HCT116 (cell line): Measurements from ENCODE around the gene PRKAG2. TPM values are rescaled to one million over a fixed set of nuclear protein-coding genes. Genes with fewer than 3 reads are reported as not detected.

ENCODE experiments used
- ATAC-seq: fragments of 200-7000 bp; cut with Tn5 transposase; 2 replicates; pipeline ENCODE4 v1.9.1; 2020; ENCODE audit warnings: mild to moderate bottlenecking, moderate library complexity
- BruUV-seq: library from RNA; stranded (reverse); fragments of 400-500 nt; replicated peaks from 2 replicates; lab custom pipeline; 2021; lab: Mats Ljungman, UMichigan
- CTCF ChIA-PET: fragments of 300-600 bp; sonication (Branson Sonifier 250); formaldehyde crosslinking; loops from one replicate; lab custom pipeline; 2021; ENCODE audit warnings: antibody characterized with exemption; lab: Charles Lee
- POLR2A ChIA-PET: fragments of 300-600, 350-600 bp; sonication (Branson Sonifier 250); formaldehyde crosslinking; loops from one replicate; lab custom pipeline; 2021; ENCODE audit warnings: antibody characterized with exemption; lab: Charles Lee
- RAD21 ChIA-PET, 2 experiments: fragments of 300-600 bp; sonication (Branson Sonifier 250); formaldehyde crosslinking; loops; one replicate each; lab custom pipeline; 2023; ENCODE audit warnings: low total read pairs in 2 of 2; ENCODE audit not compliant: uncharacterized antibody in 2 of 2, unreplicated experiment in 2 of 2, low non-redundant PET in 1 of 2; lab: Charles Lee
- DNase-seq: peaks from one replicate; pipeline ENCODE4 v3.0.0-alpha.2; 2010; ENCODE audit warnings: low read depth, low spot score
- H2AFZ ChIP-seq: fragments of 200-600 bp; shearing (Covaris generic), sonication (generic); 2 replicates; pipeline ENCODE4 v1.6.1; 2017; ENCODE audit warnings: low read depth, mixed run types, mixed read lengths, antibody characterized with exemption, low read length; ENCODE audit not compliant: poor library complexity, severe bottlenecking
- H3K27ac ChIP-seq: 2 replicates; pipeline ENCODE4 v1.5.1; 2012; ENCODE audit warnings: low read depth, low read length
- H3K27me3 ChIP-seq: fragments of 200-600 bp; sonication (generic); 2 replicates; pipeline ENCODE4 v1.6.1; 2016; ENCODE audit warnings: mixed run types, low read length, mixed read lengths; ENCODE audit not compliant: insufficient read depth
- H3K36me3 ChIP-seq, 2 experiments: fragments of 200-500 bp in 1 of 2; fragments of 200-600 bp in 1 of 2; sonication (Bioruptor generic) in 1 of 2; sonication (generic) in 1 of 2; 2 replicates each; pipeline versions ENCODE4 v1.5.1 to v1.6.1; 2014 to 2016; ENCODE audit warnings: low read length in 2 of 2, inconsistent platforms in 1 of 2, mixed read lengths in 1 of 2, mixed run types in 1 of 2; ENCODE audit not compliant: insufficient read depth in 2 of 2, control insufficient read depth in 1 of 2
- H3K4me1 ChIP-seq, 2 experiments: fragments of 200-600 bp in 1 of 2; sonication (generic) in 1 of 2; 2 replicates each; pipeline versions ENCODE4 v1.5.1 to v1.6.1; 2012 to 2017; ENCODE audit warnings: low read length in 2 of 2, inconsistent platforms in 1 of 2, mild to moderate bottlenecking in 1 of 2, mixed read lengths in 1 of 2, mixed run types in 1 of 2, moderate library complexity in 1 of 2; ENCODE audit not compliant: insufficient read depth in 2 of 2, control insufficient read depth in 1 of 2
- H3K4me2 ChIP-seq: fragments of 200-600 bp; sonication (generic); 2 replicates; pipeline ENCODE4 v1.6.1; 2017; ENCODE audit warnings: mixed run types, low read length, mixed read lengths
- H3K4me3 ChIP-seq, 2 experiments: fragments of 200-600 bp in 1 of 2; sonication (generic) in 1 of 2; replicated peaks in 1 of 2; 2 replicates each; pipeline ENCODE4 v1.5.1; 2011 to 2016; ENCODE audit warnings: low read length in 2 of 2, control low read depth in 1 of 2, low read depth in 1 of 2, mild to moderate bottlenecking in 1 of 2, mixed read lengths in 1 of 2, mixed run types in 1 of 2
- H3K79me2 ChIP-seq: fragments of 200-600 bp; sonication (generic); 2 replicates; pipeline ENCODE4 v1.6.1; 2017; ENCODE audit warnings: mild to moderate bottlenecking, mixed run types, low read length, moderate library complexity, mixed read lengths; ENCODE audit not compliant: insufficient read depth
- H3K9ac ChIP-seq: fragments of 200-600 bp; sonication (generic); 2 replicates; pipeline ENCODE4 v1.6.1; 2016; ENCODE audit warnings: low read length, mixed read lengths
- H3K9me2 ChIP-seq: fragments of 200-600 bp; sonication (generic), shearing (Covaris generic); 2 replicates; pipeline ENCODE4 v1.6.1; 2017; ENCODE audit warnings: mixed run types, mild to moderate bottlenecking, moderate library complexity; ENCODE audit not compliant: insufficient read depth
- H3K9me3 ChIP-seq, 2 experiments: fragments of 200-500 bp in 1 of 2; fragments of 200-600 bp in 1 of 2; sonication (Bioruptor generic) in 1 of 2; sonication (generic) in 1 of 2; 2 replicates each; pipeline ENCODE4 v1.6.1; 2014 to 2017; ENCODE audit warnings: low read length in 2 of 2, mixed read lengths in 2 of 2, inconsistent platforms in 1 of 2, low read depth in 1 of 2, mild to moderate bottlenecking in 1 of 2, mixed run types in 1 of 2, moderate library complexity in 1 of 2; ENCODE audit not compliant: control insufficient read depth in 1 of 2, insufficient read depth in 1 of 2
- H4K20me1 ChIP-seq: fragments of 200-600 bp; sonication (generic), shearing (Covaris generic); 2 replicates; pipeline ENCODE4 v1.6.1; 2017; ENCODE audit warnings: mixed run types, mild to moderate bottlenecking, moderate library complexity; ENCODE audit not compliant: insufficient read depth
- ATF3 ChIP-seq: IDR thresholded peaks from 2 replicates; pipeline ENCODE4 v1.6.1; 2012
- CEBPB ChIP-seq: IDR thresholded peaks from 2 replicates; pipeline ENCODE4 v1.6.1; 2012; ENCODE audit warnings: low read depth
- EGR1 ChIP-seq: IDR thresholded peaks from 2 replicates; pipeline ENCODE4 v1.6.1; 2012; ENCODE audit warnings: low read depth
- ELF1 ChIP-seq: IDR thresholded peaks from 2 replicates; pipeline ENCODE4 v1.6.1; 2012; ENCODE audit warnings: low read depth, borderline replicate concordance
- EZH2phosphoT487 ChIP-seq: fragments of 200-600 bp; IDR thresholded peaks from 2 replicates; pipeline ENCODE4 v1.6.1; 2018; ENCODE audit warnings: antibody characterized with exemption, borderline replicate concordance
- JUND ChIP-seq: IDR thresholded peaks from 2 replicates; pipeline ENCODE4 v1.6.1; 2012
- POLR2A ChIP-seq: IDR thresholded peaks from 2 replicates; pipeline ENCODE4 v1.7.0; 2011; ENCODE audit warnings: borderline replicate concordance; ENCODE audit not compliant: insufficient read depth, insufficient read length; ENCODE audit errors: extremely low read depth
- POLR2AphosphoS5 ChIP-seq: IDR thresholded peaks from 2 replicates; pipeline ENCODE4 v1.6.1; 2011; ENCODE audit warnings: mild to moderate bottlenecking, low read depth, low read length, moderate library complexity
- RAD21 ChIP-seq: IDR thresholded peaks from 2 replicates; pipeline ENCODE4 v1.6.1; 2012; ENCODE audit warnings: low read depth, mild to moderate bottlenecking
- REST ChIP-seq: IDR thresholded peaks from 2 replicates; pipeline ENCODE4 v1.6.1; 2012; ENCODE audit warnings: low read depth
- SP1 ChIP-seq: IDR thresholded peaks from 2 replicates; pipeline ENCODE4 v1.6.1; 2012; ENCODE audit warnings: low read depth
- SRF ChIP-seq: IDR thresholded peaks from 2 replicates; pipeline ENCODE4 v1.6.1; 2012; ENCODE audit warnings: low read depth
- YY1 ChIP-seq: IDR thresholded peaks from 2 replicates; pipeline ENCODE4 v1.6.1; 2011; ENCODE audit warnings: low read length, low read depth, moderate library complexity, mild to moderate bottlenecking; ENCODE audit not compliant: insufficient replicate concordance; ENCODE audit errors: extremely low read depth
- ZBTB33 ChIP-seq: IDR thresholded peaks from 2 replicates; pipeline ENCODE4 v1.6.1; 2011; ENCODE audit warnings: mild to moderate bottlenecking, low read length, moderate library complexity; ENCODE audit not compliant: insufficient replicate concordance; ENCODE audit errors: extremely low read depth
- ZFX ChIP-seq: fragments of 450-650 bp; IDR thresholded peaks from 2 replicates; pipeline ENCODE4 v1.6.1; 2017
- ZNF274 ChIP-seq: fragments of 200-500 bp; sonication (Bioruptor generic); IDR thresholded peaks from 2 replicates; pipeline ENCODE4 v1.6.1; 2014; ENCODE audit warnings: mild to moderate bottlenecking, low read depth, low read length, inconsistent platforms
- intact Hi-C: fragments of 100-400 bp; cut with micrococcal nuclease; formaldehyde crosslinking; loops from 2 replicates; pipeline ENCODE4 v1.10.0; 2022
- total RNA-seq: library from RNA; stranded (reverse); gene quantifications from one replicate; pipeline ENCODE4 v1.2.1, GENCODE V29; 2021; ENCODE audit not compliant: unreplicated experiment

Gene PRKAG2
- total RNA-seq, 1 experiment from 2014 or later: 23.6 TPM

GRCh38 chr7:151803841-151804240 is 73.1 kb downstream of the PRKAG2 start:
- ATAC-seq (no peak), DNase-seq (no peak)
- intact Hi-C loops: no loop called here
- no peaks in the 10 kb centered on the region for H3K36me3 ChIP-seq
- H3K4me3 ChIP-seq: no peak overlapping the region
- no peaks in the 10 kb centered on the region for H3K27me3 ChIP-seq
- CTCF ChIA-PET: no interaction called here
- no TSS peak for BruUV-seq
- RAD21 ChIA-PET: no interaction called here
- peaks cover 3 to 15% of the 10 kb centered on the region in 2 experiments; a peak in 3 of 4 replicates for H3K4me1 ChIP-seq
- no peaks in the 10 kb centered on the region for H3K9me2 ChIP-seq
- H3K27ac ChIP-seq: no peak overlapping the region
- H4K20me1 ChIP-seq: no peaks in the 10 kb centered on the region
- no peak for TF ChIP-seq ELF1
- no peak for TF ChIP-seq SP1
- TF ChIP-seq ATF3: no peak
- TF ChIP-seq ZNF274: no peak
- TF ChIP-seq POLR2AphosphoS5: no peak
- no peak for TF ChIP-seq YY1
- TF ChIP-seq RAD21: no peak
- no peak for TF ChIP-seq EZH2phosphoT487
- no peak for TF ChIP-seq REST
- no peak for TF ChIP-seq ZFX
- no peak for TF ChIP-seq POLR2A
- TF ChIP-seq SRF: no peak
- TF ChIP-seq EGR1: no peak
- no peak for TF ChIP-seq CEBPB
- no peak for TF ChIP-seq JUND
- no peak for TF ChIP-seq ZBTB33
- POLR2A ChIA-PET: no interaction called here
- H2AFZ ChIP-seq: no peak overlapping the region
- H3K4me2 ChIP-seq: no peak overlapping the region
- H3K9me3 ChIP-seq: no peaks in the 10 kb centered on the region
- H3K9ac ChIP-seq: no peak overlapping the region
- no peaks in the 10 kb centered on the region for H3K79me2 ChIP-seq
